SK-N-SH (cell line): ENCODE data around the gene SFXN3. TPM values are rescaled to one million over a fixed set of nuclear protein-coding genes. Genes with fewer than 3 reads are reported as not detected.

Experiments used
- CTCF ChIA-PET: fragments of 300-600, 350-600 bp; formaldehyde crosslinking; extraction: SDS; loops from one replicate; lab custom pipeline; 2021; lab: Yijun Ruan, JAX
- POLR2A ChIA-PET: fragments of 350-600 bp; sonication (Branson Sonifier 250); formaldehyde crosslinking; extraction: SDS; loops from one replicate; lab custom pipeline; 2020; ENCODE audit warnings: antibody characterized with exemption, inconsistent platforms; lab: Yijun Ruan, JAX
- DNase-seq: peaks from one replicate; pipeline ENCODE4 v3.0.0; 2012
- H2AFZ ChIP-seq: fragments of 200-600 bp; sonication (generic); 2 replicates; pipeline ENCODE4 v1.8.1; 2016; ENCODE audit warnings: antibody characterized with exemption, mild to moderate bottlenecking, low read depth
- H3F3A ChIP-seq: fragments of 200-600 bp; sonication (generic); replicated peaks from 2 replicates; pipeline ENCODE3; 2016; ENCODE audit warnings: antibody characterized with exemption, mild to moderate bottlenecking; ENCODE audit not compliant: insufficient read depth
- H3K27ac ChIP-seq, 2 experiments: fragments of 200-500 bp in 1 of 2; fragments of 200-600 bp in 1 of 2; sonication (Bioruptor generic) in 1 of 2; sonication (generic), shearing (Covaris generic) in 1 of 2; 2 replicates each; pipeline versions ENCODE4 v1.5.1 to v1.6.1; 2014 to 2016; ENCODE audit warnings: low read depth in 2 of 2, inconsistent platforms in 1 of 2, low read length in 1 of 2, mild to moderate bottlenecking in 1 of 2, mixed read lengths in 1 of 2
- H3K27me3 ChIP-seq: fragments of 200-600 bp; sonication (generic), shearing (Covaris generic); 2 replicates; pipeline ENCODE4 v1.6.1; 2016; ENCODE audit warnings: mixed run types; ENCODE audit not compliant: insufficient read depth
- H3K36me3 ChIP-seq, 2 experiments: fragments of 200-500 bp in 1 of 2; fragments of 200-600 bp in 1 of 2; sonication (Bioruptor generic) in 1 of 2; sonication (generic) in 1 of 2; replicated peaks in 1 of 2; 2 replicates each; pipeline versions ENCODE3 to v1.5.1; 2014 to 2016; ENCODE audit warnings: low read length in 1 of 2, mild to moderate bottlenecking in 1 of 2; ENCODE audit not compliant: insufficient read depth in 2 of 2, control insufficient read depth in 1 of 2
- H3K4me1 ChIP-seq, 2 experiments: fragments of 200-500 bp in 1 of 2; fragments of 200-600 bp in 1 of 2; sonication (Bioruptor generic) in 1 of 2; sonication (generic), shearing (Covaris generic) in 1 of 2; 2 replicates each; pipeline versions ENCODE4 v1.5.1 to v1.6.1; 2014 to 2016; ENCODE audit warnings: low read depth in 1 of 2, low read length in 1 of 2, mixed run types in 1 of 2; ENCODE audit not compliant: insufficient read depth in 2 of 2, control insufficient read depth in 1 of 2
- H3K4me2 ChIP-seq: fragments of 200-600 bp; sonication (generic), shearing (Covaris generic); 2 replicates; pipeline ENCODE4 v1.6.1; 2017; ENCODE audit warnings: mixed run types
- H3K4me3 ChIP-seq, 2 experiments: fragments of 200-500 bp in 1 of 2; fragments of 200-600 bp in 1 of 2; sonication (Bioruptor generic) in 1 of 2; sonication (generic), shearing (Covaris generic) in 1 of 2; 2 replicates each; pipeline versions ENCODE4 v1.5.1 to v1.8.1; 2014 to 2016; ENCODE audit warnings: low read depth in 2 of 2, inconsistent platforms in 1 of 2, low read length in 1 of 2, mild to moderate bottlenecking in 1 of 2, mixed read lengths in 1 of 2, moderate library complexity in 1 of 2
- H3K79me2 ChIP-seq: fragments of 200-600 bp; sonication (generic); 2 replicates; pipeline ENCODE4 v1.8.1; 2017; ENCODE audit warnings: mild to moderate bottlenecking; ENCODE audit not compliant: insufficient read depth
- H3K9ac ChIP-seq: fragments of 200-600 bp; sonication (generic); 2 replicates; pipeline ENCODE4 v1.6.1; 2017; ENCODE audit warnings: mixed run types
- H3K9me2 ChIP-seq: fragments of 200-600 bp; sonication (generic); 2 replicates; pipeline ENCODE4 v1.6.1; 2017; ENCODE audit warnings: mixed run types
- H3K9me3 ChIP-seq: fragments of 200-600 bp; sonication (generic); 2 replicates; pipeline ENCODE4 v1.6.1; 2017; ENCODE audit warnings: mixed run types, mild to moderate bottlenecking, moderate library complexity
- H4K20me1 ChIP-seq: fragments of 200-600 bp; sonication (generic); 2 replicates; pipeline ENCODE4 v1.6.1; 2017; ENCODE audit warnings: mild to moderate bottlenecking, mixed run types; ENCODE audit not compliant: insufficient read depth
- FOXJ3 ChIP-seq: sonication (generic); formaldehyde crosslinking; IDR thresholded peaks from 2 replicates; pipeline ENCODE4 v1.5.1; 2020; ENCODE audit warnings: mild to moderate bottlenecking, missing genetic modification reagents
- FOXM1 ChIP-seq: IDR thresholded peaks from 2 replicates; pipeline ENCODE4 v1.4.0; 2012; ENCODE audit warnings: low read depth, mild to moderate bottlenecking
- GABPA ChIP-seq: IDR thresholded peaks from 2 replicates; pipeline ENCODE4 v1.4.0; 2012; ENCODE audit warnings: low read depth, mild to moderate bottlenecking
- JUND ChIP-seq: IDR thresholded peaks from 2 replicates; pipeline ENCODE4 v1.4.0; 2012
- NFIC ChIP-seq: IDR thresholded peaks from 2 replicates; pipeline ENCODE4 v1.4.0; 2012; ENCODE audit warnings: borderline replicate concordance
- POLR2AphosphoS5 ChIP-seq: IDR thresholded peaks from 2 replicates; pipeline ENCODE4 v1.6.1; 2012; ENCODE audit warnings: low read depth, low read length
- RAD21 ChIP-seq: IDR thresholded peaks from 2 replicates; pipeline ENCODE4 v1.6.1; 2012; ENCODE audit warnings: mild to moderate bottlenecking, low read length
- REST ChIP-seq: IDR thresholded peaks from 2 replicates; pipeline ENCODE4 v1.6.1; 2012; ENCODE audit warnings: mild to moderate bottlenecking, low read depth, low read length, moderate library complexity
- RFX5 ChIP-seq: IDR thresholded peaks from 2 replicates; pipeline ENCODE4 v1.6.1; 2012; ENCODE audit warnings: mild to moderate bottlenecking, improper control_type of control experiment, low read length
- RXRA ChIP-seq: IDR thresholded peaks from 2 replicates; pipeline ENCODE4 v1.4.0; 2012; ENCODE audit warnings: low read depth, mild to moderate bottlenecking, borderline replicate concordance
- SIN3A ChIP-seq: IDR thresholded peaks from 2 replicates; pipeline ENCODE4 v1.6.1; 2012; ENCODE audit warnings: low read depth, mild to moderate bottlenecking, low read length, moderate library complexity, borderline replicate concordance
- SMC3 ChIP-seq: IDR thresholded peaks from 2 replicates; pipeline ENCODE4 v1.6.1; 2012; ENCODE audit warnings: low read depth, low read length, improper control_type of control experiment
- TEAD4 ChIP-seq: IDR thresholded peaks from 2 replicates; pipeline ENCODE4 v1.4.0; 2012; ENCODE audit warnings: mild to moderate bottlenecking, borderline replicate concordance; ENCODE audit not compliant: insufficient read depth
- USF2 ChIP-seq: fragments of 150-350 bp; IDR thresholded peaks from 2 replicates; pipeline ENCODE4 v1.6.1; 2017; ENCODE audit warnings: antibody characterized with exemption, low read length, low read depth, borderline replicate concordance
- WGBS: methylation state at CpG from one replicate; pipeline ENCODE4 v1.1.6; 2017; ENCODE audit warnings: low lambda C conversion rate; 5-methylcytosine and 5-hydroxymethylcytosine counted together
- polyA plus RNA-seq, 3 experiments: library from polyadenylated mRNA; depleted of rRNA; stranded (reverse); fragments of >200 nt; gene quantifications; 2 replicates each; pipeline ENCODE4 v1.2.3, GENCODE V29; 2012

SFXN3 gene
- polyA plus RNA-seq, 1 of the 3 experiments (the other 2 are of a cell fraction) = 142 TPM

GRCh38 chr10:101010329-101010728 lies 20.7 kb upstream of the SFXN3 start:
- Histone ChIP-seq H3K9me2 (no peaks in the 10 kb centered on the region), H3F3A (peaks cover 22% of the 10 kb centered on the region), H3K36me3 (peaks cover 8 to 21% of the 10 kb centered on the region in 2 experiments), H2AFZ (no peak overlapping the region), H3K27me3 (no peaks in the 10 kb centered on the region), H4K20me1 (0 out of 2 replicates have a peak, but pooled peaks cover under 1% of the 10 kb centered on the region), H3K9me3 (no peaks in the 10 kb centered on the region), H3K9ac (no peak overlapping the region), H3K79me2 (no peaks in the 10 kb centered on the region), H3K27ac (no peak overlapping the region), H3K4me3 (no peak overlapping the region), H3K4me2 (no peak overlapping the region), H3K4me1 (peaks cover 12 to 33% of the 10 kb centered on the region in 2 experiments; a peak in 3 of 4 replicates)
- 94% methylated on average over 3 of the region's 22 CpGs for WGBS
- TF ChIP-seq SMC3 (no peak), FOXM1 (no peak), FOXJ3 (CRISPR knock-in tag) (no peak), GABPA (no peak), RXRA (no peak), JUND (no peak), SIN3A (no peak), POLR2AphosphoS5 (no peak), RFX5 (no peak), RAD21 (no peak), TEAD4 (no peak), NFIC (no peak), REST (no peak), USF2 (no peak)
- ChIA-PET POLR2A (no interaction called here), CTCF (interaction anchor here (0.6 to 7.6 kb wide), 8 partner anchors 8 to 448 kb away, joined by 3 to 132 read pairs (median 5); partner anchors contain the start of genes LZTS2, PDZD7 and SFXN3)
- DNase-seq = no peak
